OCI-LY7 (cell line): ENCODE data around the gene SPRY2.

Source experiments
- CTCF ChIP-seq: fragments of 200-600 bp; sonication (generic); conservative IDR thresholded peaks from 2 replicates; pipeline ENCODE4 v1.5.1; 2014; ENCODE audit warnings: mild to moderate bottlenecking, antibody characterized with exemption, low read length, moderate library complexity, mixed read lengths
- EZH2phosphoT487 ChIP-seq: fragments of 200-600 bp; sonication (generic); IDR thresholded peaks from 2 replicates; pipeline ENCODE4 v1.6.1; 2018; ENCODE audit warnings: low read depth, borderline replicate concordance, mild to moderate bottlenecking, mixed run types, antibody characterized with exemption, low read length, moderate library complexity, mixed read lengths

GRCh38 chr13:80390338-80390737 is 49.4 kb upstream of the SPRY2 start:
- TF ChIP-seq CTCF (no peak), EZH2phosphoT487 (no peak)
